OCI-LY3 (cell line): Measurements from ENCODE around the gene LYPD6B.

ENCODE experiments used
- H2AFZ ChIP-seq: fragments of 200-600, 300-600 bp; shearing (Covaris generic); 2 replicates; pipeline ENCODE4 v1.6.0; 2014; ENCODE audit warnings: antibody characterized with exemption, low read depth, low read length
- H3K27ac ChIP-seq: fragments of 200-600, 300-600 bp; sonication (generic); 2 replicates; pipeline ENCODE4 v1.5.1; 2014; ENCODE audit warnings: mild to moderate bottlenecking, low read length, moderate library complexity, mixed read lengths
- H3K27me3 ChIP-seq: fragments of 200-600, 300-600 bp; sonication (generic); 2 replicates; pipeline ENCODE4 v1.6.1; 2014; ENCODE audit warnings: low read depth, low read length, mixed read lengths
- H3K36me3 ChIP-seq: fragments of 200-600, 300-600 bp; sonication (generic); replicated peaks from 2 replicates; pipeline ENCODE3; 2014; ENCODE audit warnings: low read depth, low read length, mixed read lengths
- H3K4me1 ChIP-seq: fragments of 300-600, 200-600 bp; sonication (generic); 2 replicates; pipeline ENCODE4 v1.6.1; 2014; ENCODE audit warnings: low read length, mixed read lengths
- H3K4me2 ChIP-seq: fragments of 200-600, 300-600 bp; sonication (generic); 2 replicates; pipeline ENCODE4 v1.6.1; 2014; ENCODE audit warnings: low read length, mixed read lengths
- H3K4me3 ChIP-seq: fragments of 300-600, 200-600 bp; sonication (generic); 2 replicates; pipeline ENCODE4 v1.5.1; 2014; ENCODE audit warnings: antibody characterized with exemption, mild to moderate bottlenecking, low read length, moderate library complexity
- H3K79me2 ChIP-seq: fragments of 300-600, 200-600 bp; shearing (Covaris generic); 2 replicates; pipeline ENCODE4 v1.6.1; 2014; ENCODE audit warnings: mild to moderate bottlenecking, low read length, mixed read lengths
- H3K9ac ChIP-seq: fragments of 300-600, 200-600 bp; shearing (Covaris generic); 2 replicates; pipeline ENCODE4 v1.6.0; 2014; ENCODE audit warnings: mild to moderate bottlenecking, low read length, moderate library complexity
- H3K9me3 ChIP-seq: fragments of 200-600, 300-600 bp; shearing (Covaris generic); 2 replicates; pipeline ENCODE4 v1.6.1; 2014; ENCODE audit warnings: low read length, mixed read lengths; ENCODE audit not compliant: insufficient read depth
- H4K20me1 ChIP-seq: fragments of 200-600, 300-600 bp; sonication (generic); 2 replicates; pipeline ENCODE4 v1.6.1; 2016; ENCODE audit warnings: low read length, mixed read lengths; ENCODE audit not compliant: insufficient read depth
- CTCF ChIP-seq: fragments of 200-600, 300-600 bp; sonication (generic); IDR thresholded peaks from 2 replicates; pipeline ENCODE4 v1.5.1; 2014; ENCODE audit warnings: antibody characterized with exemption, low read length, low read depth
- EZH2phosphoT487 ChIP-seq: fragments of 200-600 bp; shearing (Covaris generic); IDR thresholded peaks from 2 replicates; pipeline ENCODE4 v1.6.1; 2018; ENCODE audit warnings: antibody characterized with exemption, mixed run types, low read depth

LYPD6B gene

GRCh38 chr2:149152469-149152953 is 114.0 kb downstream of the LYPD6B start:
- no peak overlapping the region for H3K4me3 ChIP-seq
- no peaks in the 10 kb centered on the region for H4K20me1 ChIP-seq
- H3K27ac ChIP-seq = no peak overlapping the region
- no peak overlapping the region for H3K9ac ChIP-seq
- no peaks in the 10 kb centered on the region for H3K79me2 ChIP-seq
- TF ChIP-seq CTCF (no peak), EZH2phosphoT487 (no peak)
- no peaks in the 10 kb centered on the region for H3K9me3 ChIP-seq
- no peaks in the 10 kb centered on the region for H3K4me1 ChIP-seq
- H2AFZ ChIP-seq = no peak overlapping the region
- H3K36me3 ChIP-seq = no peaks in the 10 kb centered on the region
- H3K27me3 ChIP-seq = peaks cover 75% of the 10 kb centered on the region
- H3K4me2 ChIP-seq = no peak overlapping the region

GRCh38 chr2:149155196-149155969 is 116.9 kb downstream of the LYPD6B start:
- no peak for TF ChIP-seq EZH2phosphoT487
- no peak for TF ChIP-seq CTCF
- no peaks in the 10 kb centered on the region for H3K9me3 ChIP-seq
- peaks cover under 1% of the 10 kb centered on the region; the same call in 1 of the 2 replicates for H3K4me1 ChIP-seq
- no peaks in the 10 kb centered on the region for H3K79me2 ChIP-seq
- H3K4me3 ChIP-seq = no peak overlapping the region
- H3K27ac ChIP-seq = no peak overlapping the region
- peaks cover 84% of the 10 kb centered on the region for H3K27me3 ChIP-seq
- no peak overlapping the region for H3K4me2 ChIP-seq
- no peak overlapping the region for H2AFZ ChIP-seq
- H4K20me1 ChIP-seq = no peaks in the 10 kb centered on the region
- no peaks in the 10 kb centered on the region for H3K36me3 ChIP-seq
- no peak overlapping the region for H3K9ac ChIP-seq

DNA sequence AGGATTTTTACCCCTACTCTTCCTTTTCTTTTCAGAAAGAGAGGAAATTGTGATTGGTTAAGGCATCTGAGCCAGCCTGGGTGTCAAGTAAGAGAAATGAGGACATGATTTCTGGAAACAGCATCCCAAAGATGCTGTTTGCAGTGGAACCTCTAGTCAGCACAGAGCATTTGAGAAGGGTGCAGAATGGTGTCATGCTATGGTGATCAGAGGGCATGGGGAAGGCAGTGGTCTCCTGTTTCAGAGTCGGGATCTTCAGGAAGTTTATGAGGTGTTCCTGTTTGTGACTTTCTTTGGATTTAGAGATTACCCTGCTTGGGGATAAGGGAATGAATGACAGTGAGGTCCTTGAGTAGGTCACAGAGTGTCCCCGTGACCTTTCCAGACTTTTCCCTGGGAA is 117.5 kb downstream of the LYPD6B start:
- Histone ChIP-seq H3K9me3 (no peaks in the 10 kb centered on the region), H3K27me3 (peaks cover 86% of the 10 kb centered on the region), H3K27ac (no peak overlapping the region), H3K4me2 (no peak overlapping the region), H3K4me1 (peaks cover 6% of the 10 kb centered on the region), H4K20me1 (no peaks in the 10 kb centered on the region), H2AFZ (no peak overlapping the region), H3K79me2 (no peaks in the 10 kb centered on the region), H3K36me3 (no peaks in the 10 kb centered on the region), H3K4me3 (no peak overlapping the region), H3K9ac (no peak overlapping the region)
- TF ChIP-seq CTCF = no peak
- no peak for TF ChIP-seq EZH2phosphoT487

DNA sequence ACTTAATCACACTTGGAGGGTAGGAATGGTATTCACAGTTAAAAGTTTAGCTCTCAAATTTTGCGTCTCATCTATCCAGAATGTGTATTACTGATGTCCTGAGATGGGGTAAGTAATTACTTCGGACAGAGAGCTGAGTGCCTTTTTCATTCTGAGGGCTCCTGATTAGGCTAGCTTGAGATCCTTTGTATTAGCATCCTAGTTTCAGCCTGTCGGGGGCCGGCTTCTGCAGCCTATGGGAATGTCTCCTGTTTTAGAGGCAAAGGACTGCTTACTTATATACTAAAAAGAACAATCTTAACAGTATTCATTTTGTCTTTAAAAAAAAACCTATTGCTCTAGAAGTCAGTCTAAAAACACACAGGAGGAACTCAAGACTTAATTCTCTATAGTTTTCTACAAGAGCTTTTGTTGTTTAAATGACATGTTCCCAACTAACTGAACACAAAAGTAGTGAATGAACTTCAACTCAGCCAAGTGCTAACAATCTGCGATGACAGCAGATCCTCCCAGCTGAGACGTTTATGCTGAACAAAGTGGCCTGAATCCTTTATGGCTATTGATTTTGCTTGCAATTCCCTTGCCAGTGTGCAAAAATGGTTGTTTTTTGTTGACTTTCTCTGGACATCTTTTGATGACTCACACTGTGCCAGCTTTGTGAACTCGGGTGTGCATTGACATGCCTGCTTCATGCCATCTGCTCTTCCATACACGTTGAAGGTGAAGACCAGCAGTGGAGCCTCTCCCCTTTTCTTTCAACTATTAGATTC is 118.7 kb downstream of the LYPD6B start:
- Histone ChIP-seq H3K27ac (no peak overlapping the region), H3K36me3 (no peaks in the 10 kb centered on the region), H2AFZ (no peak overlapping the region), H3K4me1 (peaks cover 12% of the 10 kb centered on the region), H4K20me1 (0 out of 2 replicates have a peak, but pooled peaks cover 4% of the 10 kb centered on the region), H3K79me2 (no peaks in the 10 kb centered on the region), H3K9me3 (no peaks in the 10 kb centered on the region), H3K27me3 (peaks cover 86% of the 10 kb centered on the region), H3K4me3 (no peak overlapping the region), H3K9ac (no peak overlapping the region), H3K4me2 (no peak overlapping the region)
- no peak for TF ChIP-seq EZH2phosphoT487
- TF ChIP-seq CTCF = no peak
